Measurements from ENCODE around the gene SPAG17. TPM values are rescaled to one million over a fixed set of nuclear protein-coding genes. Genes with fewer than 3 reads are reported as not detected.

The SPAG17 gene
- total RNA-seq, 1 experiment from 2014 or later, result not detected

DNA sequence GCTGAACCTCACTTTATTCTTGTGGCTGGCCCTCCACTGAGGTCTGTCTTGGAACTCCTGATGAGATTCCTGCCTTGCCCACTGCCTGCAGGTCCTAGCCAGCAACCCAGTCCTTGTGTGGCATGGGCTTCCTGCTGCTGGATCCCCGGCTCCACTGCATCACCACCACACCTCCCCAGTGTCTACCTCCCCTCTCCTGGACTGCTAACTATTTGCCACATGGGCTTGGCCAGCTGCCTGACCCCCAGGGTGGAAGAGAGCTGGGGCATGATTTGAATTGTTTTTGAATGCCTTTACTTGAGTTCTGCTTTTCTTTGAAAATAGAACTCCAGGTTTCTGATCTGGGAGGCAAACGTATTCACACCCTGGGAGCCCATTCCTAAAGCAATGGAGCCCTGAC, 41.2 kb downstream of the SPAG17 start:
- peak; percentile 20 for DNase-seq

GRCh38 chr1:118143121-118143520, 41.9 kb downstream of the SPAG17 start:
- no peaks in the 10 kb centered on the region for H3K27me3 ChIP-seq
- DNase-seq, result no peak

More for the DNA sequence above, 41.2 kb downstream of the SPAG17 start:
- H3K9me3 ChIP-seq, result peaks cover 4% of the 10 kb centered on the region; the same call in 1 of the 2 replicates
- H3K27me3 ChIP-seq, result no peaks in the 10 kb centered on the region
- H3K4me3 ChIP-seq, result no peak overlapping the region
- H3K36me3 ChIP-seq, result no peaks in the 10 kb centered on the region

DNA sequence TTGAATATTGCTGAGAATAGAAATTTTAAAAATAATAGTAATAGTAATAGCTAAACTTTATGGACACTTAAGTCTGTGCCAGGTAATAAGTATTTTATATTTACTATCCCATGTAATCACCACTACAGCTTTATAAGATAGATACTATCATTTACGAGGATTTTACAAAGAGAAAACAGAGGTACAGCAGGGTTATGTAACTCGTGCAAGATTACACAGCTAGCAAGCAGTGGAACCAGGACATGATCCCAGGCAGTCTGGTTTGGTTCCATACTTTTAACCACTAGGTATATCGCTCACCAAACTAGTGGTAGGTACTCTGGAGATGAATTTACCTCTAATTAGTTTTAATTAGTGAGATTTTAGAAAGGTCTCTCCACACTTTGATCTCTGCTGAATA, 42.5 kb downstream of the SPAG17 start:
- no peaks in the 10 kb centered on the region for H3K9me3 ChIP-seq
- no peaks in the 10 kb centered on the region for H3K36me3 ChIP-seq
- no peaks in the 10 kb centered on the region for H3K27me3 ChIP-seq
- no peak for DNase-seq
- no peak overlapping the region for H3K4me3 ChIP-seq

More at GRCh38 chr1:118143121-118143520, 41.9 kb downstream of the SPAG17 start:
- Histone ChIP-seq H3K4me3 (no peak overlapping the region), H3K9me3 (no peaks in the 10 kb centered on the region), H3K36me3 (no peaks in the 10 kb centered on the region)

DNA sequence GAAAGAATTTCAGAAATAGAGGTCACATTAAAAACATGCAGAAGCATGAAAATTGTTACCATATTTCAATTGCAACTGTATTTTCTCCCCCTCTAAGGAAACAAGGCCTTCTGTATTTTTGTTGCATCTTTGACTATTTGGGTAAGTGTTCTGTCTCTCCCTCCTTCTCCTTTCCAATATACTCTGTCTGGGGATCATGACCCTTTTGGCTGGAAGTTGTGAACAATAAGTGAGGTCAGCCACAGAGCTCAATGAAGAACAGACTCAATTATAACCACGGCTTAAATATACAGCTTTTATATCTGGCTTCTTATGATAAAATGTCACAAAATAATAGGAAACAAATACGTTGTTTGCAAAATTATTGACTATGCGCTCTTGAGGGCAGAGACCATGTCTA, 47.1 kb downstream of the SPAG17 start:
- no peaks in the 10 kb centered on the region for H3K36me3 ChIP-seq
- no peak overlapping the region for H3K4me3 ChIP-seq
- H3K9me3 ChIP-seq, result no peaks in the 10 kb centered on the region
- DNase-seq, result no peak
- H3K27me3 ChIP-seq, result no peaks in the 10 kb centered on the region

DNA sequence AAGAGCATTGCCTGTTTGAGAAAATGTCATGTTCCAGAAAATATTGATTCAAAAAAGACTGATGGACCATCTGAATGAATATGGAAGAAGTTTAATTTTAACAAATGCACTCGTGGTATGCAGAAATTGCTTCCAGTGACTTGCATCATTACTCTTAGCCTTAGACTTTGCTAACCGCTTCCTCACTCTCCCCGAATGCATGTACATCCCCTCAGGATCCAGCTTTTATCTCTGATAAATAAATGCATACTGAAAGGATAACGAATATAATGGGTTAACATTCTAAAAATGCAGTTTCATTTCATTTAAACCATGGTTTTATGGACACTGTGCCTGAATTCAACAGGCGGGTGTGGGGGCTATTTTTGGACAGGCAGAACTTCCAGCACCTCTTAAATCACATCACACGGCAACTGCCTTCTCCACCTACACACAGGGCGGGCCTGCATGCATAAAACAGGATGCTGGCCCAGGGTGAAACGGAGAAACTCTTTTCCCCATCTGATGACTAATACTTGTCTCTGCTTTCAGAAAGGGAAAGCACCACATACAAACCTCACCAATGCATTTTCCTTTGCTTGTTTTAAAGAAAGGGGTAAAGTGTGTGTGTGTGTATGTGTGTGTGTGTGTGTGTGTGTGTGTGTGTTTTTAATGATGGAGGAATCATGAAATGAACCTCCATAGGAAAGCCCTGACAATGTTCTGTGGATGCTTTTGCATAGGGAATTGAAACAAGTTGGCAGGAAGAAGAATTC, 48.7 kb downstream of the SPAG17 start:
- no peaks in the 10 kb centered on the region for H3K9me3 ChIP-seq
- H3K4me3 ChIP-seq, result no peak overlapping the region
- peak; percentile 89 for DNase-seq
- no peaks in the 10 kb centered on the region for H3K27me3 ChIP-seq
- H3K36me3 ChIP-seq, result no peaks in the 10 kb centered on the region

- Histone ChIP-seq H3K36me3 (no peaks in the 10 kb centered on the region), H3K9me3 (no peaks in the 10 kb centered on the region; the same call in 1 of the 2 replicates), H3K27me3 (no peaks in the 10 kb centered on the region), H3K4me3 (no peak overlapping the region)
- DNase-seq, result no peak
These were observed 53.0 kb downstream of the SPAG17 start for GRCh38 chr1:118132000-118132399.

GRCh38 chr1:118128761-118129160, 56.3 kb downstream of the SPAG17 start:
- no peaks in the 10 kb centered on the region for H3K36me3 ChIP-seq
- DNase-seq, result no peak
- H3K27me3 ChIP-seq, result no peaks in the 10 kb centered on the region
- H3K9me3 ChIP-seq, result no peaks in the 10 kb centered on the region; the same call in 1 of the 2 replicates
- H3K4me3 ChIP-seq, result no peak overlapping the region

DNA sequence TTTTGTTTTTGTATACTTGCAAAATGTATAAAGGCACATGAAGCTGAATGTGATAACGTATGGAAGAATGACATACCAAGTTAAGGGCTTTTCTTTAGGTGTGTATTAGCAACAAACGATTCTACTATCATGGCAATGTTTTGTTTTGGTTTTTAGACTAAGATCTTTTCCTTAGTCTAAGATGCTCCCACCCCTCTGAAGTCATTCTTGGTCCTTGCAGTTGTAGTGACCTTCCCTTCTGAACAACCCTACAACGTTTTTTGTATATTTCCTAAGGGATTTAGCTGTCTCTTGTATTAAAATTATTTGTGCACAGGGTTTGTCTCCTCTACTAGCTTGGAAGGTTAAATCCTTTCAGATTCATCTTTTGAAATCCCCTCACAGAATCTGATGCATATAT, 61.0 kb downstream of the SPAG17 start:
- Histone ChIP-seq H3K4me3 (no peak overlapping the region), H3K36me3 (no peaks in the 10 kb centered on the region), H3K9me3 (no peaks in the 10 kb centered on the region; the same call in 1 of the 2 replicates), H3K27me3 (no peaks in the 10 kb centered on the region)
- no peak for DNase-seq

- H3K9me3 ChIP-seq, result no peaks in the 10 kb centered on the region; the same call in 1 of the 2 replicates
- no peak for DNase-seq
- H3K4me3 ChIP-seq, result no peak overlapping the region
- H3K27me3 ChIP-seq, result no peaks in the 10 kb centered on the region
- H3K36me3 ChIP-seq, result no peaks in the 10 kb centered on the region
These were observed 61.8 kb downstream of the SPAG17 start for GRCh38 chr1:118123116-118123839.

DNA sequence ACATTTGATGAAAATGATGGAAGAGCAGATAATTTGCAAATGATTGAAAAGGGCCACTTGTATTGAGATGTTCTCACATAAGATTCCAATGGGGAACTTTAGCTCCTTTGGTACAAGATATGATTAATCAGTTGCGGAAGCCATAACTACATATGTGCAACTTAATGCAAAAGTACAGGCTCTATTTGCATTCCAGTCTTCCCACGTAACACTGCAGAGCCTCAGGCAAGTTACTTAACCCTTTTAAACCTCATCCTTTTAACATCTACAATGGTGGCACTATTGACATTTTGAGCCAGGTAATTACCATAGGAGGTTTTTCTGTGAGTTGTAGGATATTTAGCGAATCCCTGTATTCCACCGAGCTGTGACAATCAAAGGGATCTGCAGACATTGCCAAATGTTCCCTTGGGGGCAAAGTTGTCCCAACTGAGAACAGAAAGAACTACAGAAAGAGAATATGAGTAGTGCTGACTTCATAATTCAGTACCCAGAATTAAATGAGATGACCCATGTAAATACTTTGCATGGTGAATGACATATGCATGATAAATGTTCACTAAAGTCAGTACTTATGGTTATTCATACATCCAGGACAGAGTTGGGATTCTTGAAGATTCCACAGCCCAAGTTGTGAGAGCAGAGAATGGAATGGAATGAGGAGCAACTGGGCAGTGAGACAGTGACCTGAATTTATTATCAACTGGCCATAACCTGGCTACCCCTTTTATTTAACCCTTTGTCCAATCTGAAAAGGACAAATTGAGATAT, 62.6 kb downstream of the SPAG17 start:
- Histone ChIP-seq H3K4me3 (no peak overlapping the region), H3K36me3 (no peaks in the 10 kb centered on the region), H3K27me3 (no peaks in the 10 kb centered on the region), H3K9me3 (no peaks in the 10 kb centered on the region; the same call in 1 of the 2 replicates)
- DNase-seq, result no peak

GRCh38 chr1:118118873-118119463, 66.1 kb downstream of the SPAG17 start:
- DNase-seq, result no peak
- H3K27me3 ChIP-seq, result no peaks in the 10 kb centered on the region
- no peak overlapping the region for H3K4me3 ChIP-seq
- no peaks in the 10 kb centered on the region for H3K9me3 ChIP-seq
- H3K36me3 ChIP-seq, result no peaks in the 10 kb centered on the region

GRCh38 chr1:118118469-118118868, 66.6 kb downstream of the SPAG17 start:
- Histone ChIP-seq H3K27me3 (no peaks in the 10 kb centered on the region), H3K9me3 (no peaks in the 10 kb centered on the region), H3K36me3 (no peaks in the 10 kb centered on the region), H3K4me3 (no peak overlapping the region)
- DNase-seq, result peak; percentile 18

- Histone ChIP-seq H3K9me3 (no peaks in the 10 kb centered on the region), H3K36me3 (no peaks in the 10 kb centered on the region), H3K4me3 (no peak overlapping the region), H3K27me3 (no peaks in the 10 kb centered on the region)
- DNase-seq, result no peak
These were observed 67.5 kb downstream of the SPAG17 start for GRCh38 chr1:118117521-118117920.

DNA sequence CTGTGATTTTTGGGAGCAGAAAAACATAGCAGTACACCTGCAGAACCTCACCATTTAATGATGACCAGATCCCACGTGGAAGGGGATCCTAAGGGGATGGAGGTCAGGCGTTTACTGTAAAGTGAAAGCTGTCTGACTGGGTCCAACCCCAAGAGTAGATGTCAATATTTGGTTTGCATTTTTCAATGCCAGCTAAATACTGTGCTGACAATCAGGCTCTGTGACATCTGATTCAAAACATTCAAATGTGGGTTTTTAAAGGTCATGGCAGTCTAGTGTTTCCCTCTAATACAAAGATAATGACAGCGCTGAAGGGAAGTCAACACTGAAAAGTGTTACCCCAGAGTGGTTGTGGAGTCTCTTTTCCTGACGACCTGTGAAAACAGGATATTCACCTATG, 68.1 kb downstream of the SPAG17 start:
- Histone ChIP-seq H3K27me3 (no peaks in the 10 kb centered on the region), H3K4me3 (no peak overlapping the region), H3K36me3 (no peaks in the 10 kb centered on the region), H3K9me3 (no peaks in the 10 kb centered on the region)
- DNase-seq, result no peak

DNA sequence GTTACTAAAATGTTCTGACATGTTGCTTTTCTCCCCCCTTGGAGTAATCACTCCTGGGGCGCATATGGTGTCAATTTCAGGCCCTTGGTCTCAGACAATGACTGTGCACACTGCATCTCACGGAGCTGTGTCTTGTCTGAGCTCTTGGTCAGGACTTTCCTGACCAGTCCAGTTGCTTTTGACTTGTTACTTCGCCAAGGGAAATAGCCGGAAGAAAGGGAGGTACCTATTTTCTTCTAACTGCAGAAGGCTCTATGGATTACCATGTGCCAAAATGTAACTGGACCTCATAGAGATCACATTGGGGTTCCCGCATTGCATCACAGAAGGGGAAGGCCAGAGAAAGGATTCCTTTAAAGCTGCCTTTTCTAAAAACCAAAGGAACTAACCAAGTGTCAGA, 68.6 kb downstream of the SPAG17 start:
- H3K4me3 ChIP-seq, result no peak overlapping the region

DNA sequence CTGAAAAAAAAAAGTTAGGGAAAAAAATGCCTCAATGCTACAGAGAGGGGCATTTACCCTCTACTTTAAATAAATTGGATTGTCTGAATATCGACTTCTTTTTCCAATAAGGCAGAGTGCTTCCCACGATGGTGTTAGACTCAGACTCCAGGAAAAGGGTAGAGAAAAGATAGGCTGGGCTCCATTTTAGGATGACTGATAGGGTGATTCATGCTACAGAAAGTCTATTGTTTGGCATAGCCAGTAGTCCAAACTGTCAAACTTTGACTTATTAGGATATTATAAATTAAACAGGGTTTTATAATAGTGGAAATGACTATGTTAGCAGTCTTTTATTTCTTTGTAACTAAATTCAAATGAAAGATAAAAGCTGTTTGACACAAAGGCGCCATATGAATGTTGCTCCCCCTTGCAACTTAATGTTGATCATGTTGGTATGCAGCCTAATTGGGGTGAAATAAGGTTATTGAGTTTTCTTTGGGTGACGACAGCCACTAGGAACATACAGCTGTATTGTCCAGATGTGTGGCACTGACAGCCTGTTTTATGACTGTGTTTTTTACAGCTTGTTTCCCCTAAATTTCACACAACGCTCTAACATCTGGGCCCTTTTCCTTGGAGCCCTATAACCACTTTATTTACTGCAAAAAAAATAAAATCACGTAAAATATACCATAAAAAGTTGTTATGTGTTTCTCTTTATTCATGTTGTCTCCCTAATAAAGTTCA, 69.3 kb downstream of the SPAG17 start:
- DNase-seq, result no peak
- no peaks in the 10 kb centered on the region for H3K9me3 ChIP-seq
- H3K4me3 ChIP-seq, result no peak overlapping the region
- H3K27me3 ChIP-seq, result no peaks in the 10 kb centered on the region
- H3K36me3 ChIP-seq, result no peaks in the 10 kb centered on the region

More for the DNA sequence above, 68.6 kb downstream of the SPAG17 start:
- no peaks in the 10 kb centered on the region for H3K36me3 ChIP-seq
- DNase-seq, result no peak
- no peaks in the 10 kb centered on the region for H3K9me3 ChIP-seq
- H3K27me3 ChIP-seq, result no peaks in the 10 kb centered on the region

Measured in MG63 (cell line).